Tracheal epithelial cell (primary cell): Measurements from ENCODE around the gene FGF13. TPM values are rescaled to one million over a fixed set of nuclear protein-coding genes. Genes with fewer than 3 reads are reported as not detected.

Source experiments
- total RNA-seq: library from RNA; depleted of rRNA; stranded (reverse); fragments of >200 nt; gene quantifications from 2 replicates; pipeline ENCODE4 v1.2.1, GENCODE V29; 2014

The FGF13 gene
- 1.4 and 3.0 TPM in 2 replicates for total RNA-seq

GRCh38 chrX:138711399-138712347 is at the start of gene FGF13:
Gene FGF13, minus strand, starts transcription at chrX:138711717. Its CDS starts 714 bp downstream, at chrX:138711003.

